Measurements from ENCODE around the gene PLLP. TPM values are rescaled to one million over a fixed set of nuclear protein-coding genes. Genes with fewer than 3 reads are reported as not detected.
"Not testable (repeated sequence)": the region's sequence is repeated elsewhere in the genome, so short reads cannot be mapped to it uniquely, and the experiment has no call there.

Gene PLLP
- total RNA-seq, 1 donor from 2014 or later = 0.69 TPM

GRCh38 chr16:57271867-57272495 lies 12.5 kb downstream of the PLLP start:
- no peak for DNase-seq

- DNase-seq = no peak
Measured at GRCh38 chr16:57271063-57271345, 13.5 kb downstream of the PLLP start.

- no peak for DNase-seq
Measured at GRCh38 chr16:57270221-57271062, 14.0 kb downstream of the PLLP start.

GRCh38 chr16:57268804-57269800 lies 15.4 kb downstream of the PLLP start:
- no peak for DNase-seq

GRCh38 chr16:57267343-57267742 lies 17.1 kb downstream of the PLLP start:
- DNase-seq = not testable (repeated sequence)

GRCh38 chr16:57266531-57267260 lies 17.8 kb downstream of the PLLP start:
- no peak for DNase-seq

GRCh38 chr16:57265850-57266530 lies 18.5 kb downstream of the PLLP start:
- no peak for DNase-seq

GRCh38 chr16:57264950-57265371 lies 19.5 kb downstream of the PLLP start:
- DNase-seq = no peak

- DNase-seq = no peak
Measured at GRCh38 chr16:57264381-57264780, 20.1 kb downstream of the PLLP start.

- DNase-seq = no peak
Measured at GRCh38 chr16:57263541-57264351, 20.7 kb downstream of the PLLP start.

- DNase-seq = no peak
Measured at GRCh38 chr16:57262841-57263540, 21.5 kb downstream of the PLLP start.

GRCh38 chr16:57261806-57262205 lies 22.7 kb downstream of the PLLP start:
- no peak for DNase-seq

- peak; percentile 40 for DNase-seq
Measured at GRCh38 chr16:57260294-57260929, 24.1 kb downstream of the PLLP start.

- DNase-seq = no peak
Measured at GRCh38 chr16:57258910-57259475, 25.5 kb downstream of the PLLP start.

- DNase-seq = no peak
Measured at GRCh38 chr16:57258226-57258909, 26.1 kb downstream of the PLLP start.

- no peak for DNase-seq
Measured at GRCh38 chr16:57257455-57258070, 26.9 kb downstream of the PLLP start.

GRCh38 chr16:57256601-57257395 lies 27.7 kb downstream of the PLLP start:
- no peak for DNase-seq

Data from skin of body (tissue), 2 donors.